ENCODE data around the gene URM1. TPM values are rescaled to one million over a fixed set of nuclear protein-coding genes. Genes with fewer than 3 reads are reported as not detected.

The URM1 gene
- total RNA-seq (2022; extraction: Qiagen RNA extraction) = 64.2 to 87.6 TPM (median 81.7 TPM) in 5 replicates

DNA sequence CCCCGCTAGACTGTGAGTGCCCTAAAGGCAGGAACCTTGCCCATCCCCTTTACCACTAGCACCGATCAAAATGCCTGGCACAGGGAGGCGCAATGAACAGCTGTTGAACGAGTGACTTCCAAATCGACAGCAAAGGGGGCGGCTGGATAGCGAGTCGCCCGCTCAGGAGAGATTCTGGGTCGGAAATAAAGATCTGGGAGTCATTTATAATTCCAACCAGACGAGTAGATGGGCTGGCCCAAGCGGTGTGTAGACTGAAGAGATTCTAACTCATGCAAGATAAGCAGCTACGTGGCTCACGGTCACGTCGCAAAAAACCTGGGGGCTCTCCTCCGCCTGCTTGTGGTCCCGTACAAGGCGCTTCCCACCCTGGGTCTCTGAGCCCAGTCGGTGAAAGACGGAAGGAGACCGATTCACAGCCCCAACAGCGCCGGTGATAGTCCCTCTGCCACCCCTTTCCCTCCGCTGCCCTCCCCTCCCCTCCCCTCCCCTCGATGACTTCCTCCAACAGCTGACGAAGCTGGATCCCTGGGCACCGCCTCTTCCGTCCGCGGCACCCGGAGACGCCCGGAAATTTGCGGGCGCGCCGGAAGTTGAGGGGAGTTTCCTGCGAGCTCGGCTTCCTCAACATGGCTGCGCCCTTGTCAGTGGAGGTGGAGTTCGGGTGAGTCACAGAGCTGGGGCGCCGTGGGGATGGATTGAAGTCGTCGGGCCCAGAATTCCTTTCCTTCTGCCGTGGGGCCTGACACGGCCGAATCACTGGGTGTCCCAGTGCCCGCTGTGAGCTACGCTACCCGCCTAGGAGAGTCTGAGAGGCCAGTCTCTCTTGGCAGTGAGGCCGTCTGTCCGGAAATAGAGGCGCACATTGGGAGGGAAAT is at the start of gene URM1:
URM1 (plus strand) TSS at position 623 of the 878 bp plus-strand sequence; CDS start at position 630, 7 bp downstream.

DNA sequence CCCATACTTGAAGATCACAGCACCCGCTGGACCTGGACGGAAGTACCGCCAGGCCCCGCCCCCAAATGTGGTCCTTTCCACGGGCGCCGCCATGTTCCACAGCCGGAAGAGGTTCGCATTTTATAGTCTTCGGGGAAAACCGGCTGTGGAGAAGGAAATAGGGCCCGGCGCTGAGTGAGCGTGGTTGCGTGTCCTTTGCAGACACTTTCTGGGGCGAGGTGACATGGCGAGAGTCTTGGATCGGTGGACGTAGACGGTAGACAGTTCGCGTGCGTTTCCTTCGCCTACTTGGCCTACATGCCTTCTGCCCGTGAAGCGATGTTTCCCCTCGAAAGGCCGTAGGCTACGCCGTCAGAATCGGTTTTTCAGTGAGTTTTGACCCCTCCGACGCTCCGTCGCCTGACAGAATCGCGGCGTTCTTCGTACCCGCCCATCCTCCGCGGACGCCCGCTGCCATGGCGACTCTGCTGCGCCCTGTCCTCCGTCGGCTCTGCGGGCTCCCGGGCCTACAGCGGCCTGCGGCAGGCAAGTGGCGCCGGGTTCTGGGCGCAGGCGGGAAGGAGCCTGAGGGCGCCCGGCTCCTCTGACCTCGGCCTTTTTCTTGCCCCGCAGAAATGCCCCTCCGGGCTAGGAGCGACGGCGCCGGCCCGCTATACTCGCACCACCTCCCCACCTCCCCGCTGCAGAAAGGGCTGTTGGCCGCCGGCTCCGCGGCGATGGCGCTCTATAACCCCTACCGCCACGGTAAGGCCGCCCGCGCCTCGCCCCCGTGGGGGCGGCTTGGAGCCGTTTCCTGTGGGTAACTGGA is 48.6 kb upstream of the URM1 start, which contains the start of the genes COQ4 and TRUB2:
COQ4 (plus strand) TSS at position 436 of the 808 bp plus-strand sequence; CDS start at position 456, 20 bp downstream.
TRUB2 (minus strand) TSS at position 44 of the 808 bp plus-strand sequence; CDS start at position 5, 39 bp downstream.

DNA sequence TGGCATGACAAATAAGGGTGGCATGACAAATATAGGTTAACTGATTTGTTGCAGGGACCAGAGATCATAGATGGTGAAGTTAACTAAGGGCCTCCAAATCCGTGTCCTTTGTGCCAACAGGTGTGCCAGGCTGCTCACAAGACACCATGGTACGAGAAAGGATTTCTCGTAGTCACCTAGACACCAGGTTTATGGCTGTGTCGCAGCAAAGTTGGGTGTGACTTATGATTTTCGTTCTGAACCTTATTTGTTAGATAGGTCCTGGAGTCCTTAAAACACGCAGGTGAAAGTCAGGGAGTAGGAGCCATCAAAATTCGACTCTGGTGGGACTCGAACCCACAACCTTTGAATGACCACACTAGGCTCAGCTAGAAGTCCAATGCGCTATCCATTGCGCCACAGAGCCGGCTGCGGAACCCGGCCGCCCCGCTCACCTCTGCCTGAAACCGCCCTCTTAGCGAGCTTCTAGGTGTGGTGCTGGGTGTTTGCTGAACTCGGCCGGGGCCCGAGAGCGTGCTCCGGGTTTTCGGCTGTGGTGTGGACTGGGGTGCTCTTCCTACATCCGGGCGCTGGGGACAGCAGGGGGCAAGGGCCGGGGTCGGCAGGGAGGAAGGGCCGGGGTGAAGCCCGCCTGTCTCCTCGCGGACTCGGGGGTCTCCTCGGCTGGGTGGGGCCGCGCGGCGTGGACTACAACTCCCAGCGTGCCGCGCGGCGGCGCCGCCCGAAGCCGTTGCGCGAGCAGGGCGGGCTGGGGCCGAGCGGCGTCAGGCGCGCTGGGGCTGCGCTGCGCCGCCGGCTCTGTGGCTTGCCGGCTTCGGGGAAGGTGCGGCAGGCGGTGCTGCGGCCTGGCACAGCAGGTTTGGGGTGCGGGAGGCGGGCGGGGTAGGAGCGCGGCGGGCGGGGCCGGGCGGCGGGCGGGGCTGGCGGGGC is 31.1 kb upstream of the URM1 start, which contains the start of gene SLC27A4:
SLC27A4 (plus strand) TSS at position 767 of the 930 bp plus-strand sequence. CDS start 2,606 bp downstream, outside the sequence.

DNA sequence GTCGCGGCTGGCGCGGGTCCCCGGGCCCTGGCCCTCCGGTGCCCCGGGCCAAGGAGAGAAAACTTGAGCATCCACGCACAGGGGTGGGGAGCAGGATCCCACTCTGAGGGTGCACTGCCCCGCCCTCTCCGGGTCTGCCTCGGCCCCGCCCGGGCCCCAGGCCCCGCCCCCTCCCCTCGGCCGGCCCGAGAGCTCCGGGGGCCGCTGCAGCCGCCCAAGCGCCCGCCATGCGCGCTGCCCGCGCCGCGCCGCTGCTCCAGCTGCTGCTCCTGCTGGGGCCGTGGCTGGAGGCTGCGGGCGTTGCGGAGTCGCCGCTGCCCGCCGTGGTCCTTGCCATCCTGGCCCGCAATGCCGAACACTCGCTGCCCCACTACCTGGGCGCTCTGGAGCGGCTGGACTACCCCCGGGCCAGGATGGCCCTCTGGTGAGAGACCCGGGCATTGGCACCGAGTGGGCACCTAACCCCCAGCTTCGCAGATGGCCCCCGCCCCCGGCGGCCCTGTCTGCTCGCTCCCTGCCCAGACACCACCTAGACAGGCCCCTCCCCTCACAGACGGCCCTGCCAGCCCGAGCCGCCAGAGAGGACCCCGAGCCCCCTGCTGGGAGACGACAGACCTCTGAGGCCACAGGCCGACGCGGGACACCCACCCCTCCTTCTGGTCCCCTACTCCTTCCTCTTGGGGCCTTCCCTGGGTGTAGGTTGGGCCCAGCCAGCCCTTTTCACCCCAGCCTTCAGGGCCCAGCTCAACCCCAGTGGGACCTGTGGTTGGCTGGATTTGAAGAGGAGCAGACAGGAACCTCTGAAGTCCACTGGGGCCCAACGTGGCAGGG is 49.7 kb downstream of the URM1 start, which contains the start of gene CERCAM:
CERCAM (plus strand) TSS at position 207 of the 831 bp plus-strand sequence; CDS start at position 228, 21 bp downstream.

Other genes with a start within 250 kb of the URM1 start
- gene PTGES2, start 243.6 kb upstream of the URM1 start, total RNA-seq (2022; extraction: Qiagen RNA extraction) = 71.6 to 105 TPM (median 99.3 TPM) in 5 replicates
- gene LCN2, start 221.9 kb upstream of the URM1 start, total RNA-seq (2022; extraction: Qiagen RNA extraction) = 2.7 to 5.2 TPM (median 4.3 TPM) in 5 replicates
- gene BBLN, start 211.1 kb upstream of the URM1 start, total RNA-seq (2022; extraction: Qiagen RNA extraction) = 43.1 to 66.3 TPM (median 62.6 TPM) in 5 replicates
- gene CIZ1, start 179.8 kb upstream of the URM1 start, total RNA-seq (2022; extraction: Qiagen RNA extraction) = 67.7 to 95.1 TPM (median 82.4 TPM) in 5 replicates
- gene DNM1, start 168.0 kb upstream of the URM1 start, total RNA-seq (2022; extraction: Qiagen RNA extraction) = 77.9 to 94.3 TPM (median 86.7 TPM) in 5 replicates
- 38.8 to 52.8 TPM (median 45.6 TPM) in 5 replicates for gene GOLGA2, start 95.4 kb upstream of the URM1 start, total RNA-seq (2022; extraction: Qiagen RNA extraction)
- 38.9 to 45.9 TPM (median 42.0 TPM) in 5 replicates for gene SWI5, start 95.1 kb upstream of the URM1 start, total RNA-seq (2022; extraction: Qiagen RNA extraction)
- gene TRUB2, start 48.9 kb upstream of the URM1 start, total RNA-seq (2022; extraction: Qiagen RNA extraction) = 42.8 to 49.8 TPM (median 46.5 TPM) in 5 replicates
- 52.3 to 65.2 TPM (median 57.5 TPM) in 5 replicates for gene COQ4, start 48.5 kb upstream of the URM1 start, total RNA-seq (2022; extraction: Qiagen RNA extraction)
- 35.9 to 47.8 TPM (median 45.7 TPM) in 5 replicates for gene SLC27A4, start 30.8 kb upstream of the URM1 start, total RNA-seq (2022; extraction: Qiagen RNA extraction)
- gene CERCAM, start 49.5 kb downstream of the URM1 start, total RNA-seq (2022; extraction: Qiagen RNA extraction) = 34.2 to 38.7 TPM (median 35.6 TPM) in 5 replicates
- 24.7 to 27.7 TPM (median 25.2 TPM) in 5 replicates for gene ODF2, start 84.6 kb downstream of the URM1 start, total RNA-seq (2022; extraction: Qiagen RNA extraction)
- 26.5 to 30.1 TPM (median 29.1 TPM) in 5 replicates for gene GLE1, start 133.3 kb downstream of the URM1 start, total RNA-seq (2022; extraction: Qiagen RNA extraction)
- gene SPTAN1, start 181.2 kb downstream of the URM1 start, total RNA-seq (2022; extraction: Qiagen RNA extraction) = 134 to 158 TPM (median 150 TPM) in 5 replicates